Heart left ventricle (tissue), 13 donors: ENCODE measurements around the gene TRPM3.

ENCODE experiments used
- POLR2A ChIP-seq, 2 donors: fragments of 450-650 bp; IDR thresholded peaks; one replicate each; pipeline ENCODE4 v1.6.1; 2017; ENCODE audit warnings: antibody characterized with exemption in 2 of 2, mild to moderate bottlenecking in 2 of 2, moderate library complexity in 2 of 2
- TF ChIP-seq, protein P1 (sequence below), 12 donors: fragments of 200-600 bp; sonication (generic) in 4 of 12; IDR thresholded peaks; one replicate each; pipeline versions ENCODE4 v1.5.0 to v1.8.0; 2018 to 2022; ENCODE audit warnings: antibody characterized with exemption in 12 of 12, mild to moderate bottlenecking in 5 of 12
- donor health status: ischemic (EF 13 %, LVEDD 7.1; RV severe dilation, severe dysfunction).
- donor health status: DM: no; HTN: yes; CAD: no.
- donor health status: DM: no; HTN: no; CAD: no.
- donor health status: ischemic (EF 25% LVEDD 6.9; RV normal size, moderate dysfunction).
- donor health status: ischemic (EF 25% LVEDD 5.7; RV mildly dilated, moderate dysfunction).
- donor health status: ischemic (EF 35%, LVEDD 5.7; RV mildly dilated, moderate dysfunction).
- donor health status: nonischemic (EF 11% LVEDD 7.7; RV severe dilation, severe dysfunction).
- donor health status: DM: yes; HTN: yes; CAD: no.
- donor health status: PGD.
- donor health status: ischemic (EF 29% LVEDD 5.4; RV normal size, mild dysfunction).
- donor health status: nonischemic (EF 23%, LVEDD 6.1; RV moderate dilation, normal function).

DNA sequence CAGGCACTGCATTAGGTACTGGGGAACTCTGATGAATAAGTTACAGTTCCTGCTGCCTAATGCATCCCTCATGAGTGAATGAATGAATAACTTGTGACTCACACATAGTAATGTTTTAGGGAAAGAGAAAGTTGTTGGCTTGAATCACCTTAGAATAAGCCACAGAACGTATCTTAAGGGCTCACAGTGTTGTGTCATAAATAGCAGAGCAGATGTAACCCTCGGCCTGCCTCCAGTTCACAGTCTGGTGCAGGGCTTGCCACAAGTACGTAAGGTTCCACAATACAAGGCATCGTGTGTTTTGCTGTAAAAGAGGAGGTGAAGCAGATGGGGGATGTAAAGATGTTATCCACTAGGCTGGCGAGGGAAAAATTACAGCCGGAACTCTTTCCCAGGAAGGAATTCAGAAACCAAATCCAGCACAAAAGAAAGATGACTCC is 218.7 kb downstream of the TRPM3 start:
- TF ChIP-seq POLR2A (IDR thresholded peaks at IDR 0.05), result no peak
- TF ChIP-seq, protein P1, sequence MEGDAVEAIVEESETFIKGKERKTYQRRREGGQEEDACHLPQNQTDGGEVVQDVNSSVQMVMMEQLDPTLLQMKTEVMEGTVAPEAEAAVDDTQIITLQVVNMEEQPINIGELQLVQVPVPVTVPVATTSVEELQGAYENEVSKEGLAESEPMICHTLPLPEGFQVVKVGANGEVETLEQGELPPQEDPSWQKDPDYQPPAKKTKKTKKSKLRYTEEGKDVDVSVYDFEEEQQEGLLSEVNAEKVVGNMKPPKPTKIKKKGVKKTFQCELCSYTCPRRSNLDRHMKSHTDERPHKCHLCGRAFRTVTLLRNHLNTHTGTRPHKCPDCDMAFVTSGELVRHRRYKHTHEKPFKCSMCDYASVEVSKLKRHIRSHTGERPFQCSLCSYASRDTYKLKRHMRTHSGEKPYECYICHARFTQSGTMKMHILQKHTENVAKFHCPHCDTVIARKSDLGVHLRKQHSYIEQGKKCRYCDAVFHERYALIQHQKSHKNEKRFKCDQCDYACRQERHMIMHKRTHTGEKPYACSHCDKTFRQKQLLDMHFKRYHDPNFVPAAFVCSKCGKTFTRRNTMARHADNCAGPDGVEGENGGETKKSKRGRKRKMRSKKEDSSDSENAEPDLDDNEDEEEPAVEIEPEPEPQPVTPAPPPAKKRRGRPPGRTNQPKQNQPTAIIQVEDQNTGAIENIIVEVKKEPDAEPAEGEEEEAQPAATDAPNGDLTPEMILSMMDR (IDR thresholded peaks at IDR 0.05), result no peak
